HG03575 (cell line): ENCODE results near the gene GGTLC2.
"Not testable (repeated sequence)": the region's sequence is repeated elsewhere in the genome, so short reads cannot be mapped to it uniquely, and the experiment has no call there.

Experiments
- ATAC-seq: cut with Tn5 transposase; IDR thresholded peaks from one replicate; pipeline ENCODE4 v1.9.1; 2021; ENCODE audit not compliant: unreplicated experiment, insufficient number of reproducible peaks, low FRiP score; ENCODE audit errors: extremely low read depth

GGTLC2 gene

DNA sequence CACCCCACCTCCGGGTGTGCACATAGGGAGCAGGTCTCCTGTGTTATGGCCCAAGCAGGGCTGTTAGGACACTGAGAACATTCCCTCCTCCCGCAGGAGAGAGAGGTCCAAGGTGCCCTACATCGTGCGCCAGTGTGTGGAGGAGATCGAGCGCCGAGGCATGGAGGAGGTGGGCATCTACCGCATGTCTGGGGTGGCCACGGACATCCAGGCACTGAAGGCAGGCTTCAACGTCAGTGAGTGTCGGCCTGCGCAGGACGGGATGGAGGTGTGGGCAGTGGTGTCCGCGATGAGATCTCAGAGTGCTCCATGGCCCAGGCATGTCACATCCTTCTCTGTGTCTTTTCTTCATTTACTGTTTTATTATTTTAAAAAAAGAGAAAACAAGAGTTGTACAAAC is 12.2 kb upstream of the GGTLC2 start:
- ATAC-seq: not testable (repeated sequence)

- not testable (repeated sequence) for ATAC-seq
These were observed 10.9 kb upstream of the GGTLC2 start for GRCh38 chr22:22633533-22633932.

- ATAC-seq: not testable (repeated sequence)
These were observed 8.2 kb upstream of the GGTLC2 start for GRCh38 chr22:22636260-22636659.

DNA sequence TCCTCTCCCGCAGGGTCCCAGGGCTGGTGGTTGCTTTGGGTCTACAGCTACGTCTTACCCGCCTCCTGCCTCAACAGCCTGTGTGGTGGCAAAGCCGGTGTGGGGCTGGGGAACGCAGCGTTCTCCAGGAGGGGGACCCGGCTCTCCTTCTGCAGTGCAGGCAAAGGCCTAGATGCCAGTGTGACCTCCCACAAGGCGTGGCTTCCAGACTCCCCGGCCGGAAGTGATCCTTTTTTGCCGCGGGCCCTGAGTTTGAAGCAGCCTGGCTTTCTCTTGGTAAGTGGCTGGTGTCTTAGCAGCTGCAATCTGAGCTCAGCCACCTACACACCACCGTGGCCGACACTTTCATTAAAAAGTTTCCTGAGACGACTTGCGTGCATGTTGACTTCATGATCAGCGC is 6.1 kb upstream of the GGTLC2 start:
- ATAC-seq: not testable (repeated sequence)

DNA sequence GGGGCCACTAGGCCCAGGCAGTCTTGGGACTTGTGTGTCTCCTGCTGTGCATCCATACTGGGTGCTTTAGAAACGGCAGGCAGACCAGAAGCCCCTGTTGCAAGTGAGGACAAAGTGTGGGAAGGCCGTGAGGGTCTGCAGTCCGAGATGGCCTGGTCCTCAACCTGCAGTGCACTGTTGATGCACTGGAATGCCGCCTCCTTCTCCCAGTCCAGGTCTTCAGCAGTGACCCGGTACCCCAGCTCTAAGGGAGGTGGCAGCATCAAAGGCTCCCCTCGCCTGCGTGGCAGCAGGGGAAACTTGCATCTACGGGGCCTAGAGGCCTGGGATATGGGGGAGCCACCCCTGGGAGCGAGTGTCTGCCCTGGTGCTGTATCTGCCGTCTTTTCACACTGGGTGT is 2.2 kb upstream of the GGTLC2 start:
- not testable (repeated sequence) for ATAC-seq

GRCh38 chr22:22645969-22646368 is 1.6 kb downstream of the GGTLC2 start:
- ATAC-seq: not testable (repeated sequence)

DNA sequence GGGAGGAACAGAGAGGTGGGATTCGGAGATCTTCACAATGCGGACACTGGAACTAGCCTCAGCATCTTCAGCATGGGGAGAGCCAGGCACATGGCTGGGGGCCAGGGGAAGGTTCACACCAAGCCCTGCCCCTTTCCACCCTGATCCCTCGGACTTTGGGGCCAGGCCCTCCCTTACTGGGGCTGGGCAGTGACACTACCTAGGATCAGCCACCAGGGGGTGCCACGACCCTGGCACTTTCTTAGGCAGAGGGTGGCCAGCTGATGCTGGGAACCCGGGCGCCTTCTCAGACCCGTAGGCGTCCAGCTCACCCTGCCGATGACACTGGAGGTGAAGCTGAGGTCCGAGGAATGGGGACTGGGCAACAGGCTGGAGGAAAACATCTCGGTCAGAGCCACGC is 3.5 kb downstream of the GGTLC2 start:
- ATAC-seq: not testable (repeated sequence)

- ATAC-seq: not testable (repeated sequence)
These were observed 4.6 kb downstream of the GGTLC2 start for GRCh38 chr22:22648863-22649536.

DNA sequence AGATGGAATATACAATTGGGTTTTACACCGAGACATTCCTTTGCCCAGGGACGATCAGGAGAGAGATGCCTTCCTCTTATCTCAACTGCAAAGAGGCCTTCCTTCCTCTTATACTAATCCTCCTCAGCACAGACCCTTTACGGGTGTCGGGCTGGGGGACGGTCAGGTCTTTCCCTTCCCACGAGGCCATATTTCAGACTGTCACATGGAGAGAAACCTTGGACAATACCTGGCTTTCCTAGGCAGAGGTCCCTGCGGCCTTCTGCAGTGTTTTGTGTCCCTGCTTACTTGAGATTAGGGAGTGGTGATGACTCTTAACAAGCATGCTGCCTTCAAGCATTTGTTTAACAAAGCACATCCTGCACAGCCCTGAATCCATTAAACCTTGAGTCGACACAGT is 5.3 kb downstream of the GGTLC2 start:
- ATAC-seq: not testable (repeated sequence)

- not testable (repeated sequence) for ATAC-seq
These were observed 6.0 kb downstream of the GGTLC2 start for GRCh38 chr22:22650398-22650797.

- not testable (repeated sequence) for ATAC-seq
These were observed 6.5 kb downstream of the GGTLC2 start for GRCh38 chr22:22650803-22651515.

GRCh38 chr22:22651593-22651992 is 7.2 kb downstream of the GGTLC2 start:
- ATAC-seq: not testable (repeated sequence)

DNA sequence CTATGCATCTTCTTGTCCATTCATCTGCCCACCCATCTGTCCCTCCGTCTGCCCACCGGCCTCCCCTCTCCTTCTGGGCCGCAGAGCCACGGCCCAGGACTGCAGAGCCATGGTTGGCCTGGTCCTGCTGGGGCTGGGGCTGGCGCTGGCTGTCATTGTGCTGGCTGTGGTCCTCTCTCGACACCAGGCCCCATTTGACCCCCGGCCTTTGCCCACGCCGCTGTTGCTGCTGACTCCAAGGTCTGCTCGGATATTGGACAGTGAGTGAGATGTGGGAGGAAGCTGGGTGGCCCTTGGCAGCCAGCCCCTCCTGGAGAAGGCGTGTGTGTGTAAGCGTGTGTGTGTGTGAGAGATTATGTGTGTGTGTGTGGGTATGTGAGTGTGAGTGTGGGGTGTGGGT is 7.7 kb downstream of the GGTLC2 start:
- not testable (repeated sequence) for ATAC-seq

GRCh38 chr22:22652573-22652972 is 8.2 kb downstream of the GGTLC2 start:
- ATAC-seq: not testable (repeated sequence)

DNA sequence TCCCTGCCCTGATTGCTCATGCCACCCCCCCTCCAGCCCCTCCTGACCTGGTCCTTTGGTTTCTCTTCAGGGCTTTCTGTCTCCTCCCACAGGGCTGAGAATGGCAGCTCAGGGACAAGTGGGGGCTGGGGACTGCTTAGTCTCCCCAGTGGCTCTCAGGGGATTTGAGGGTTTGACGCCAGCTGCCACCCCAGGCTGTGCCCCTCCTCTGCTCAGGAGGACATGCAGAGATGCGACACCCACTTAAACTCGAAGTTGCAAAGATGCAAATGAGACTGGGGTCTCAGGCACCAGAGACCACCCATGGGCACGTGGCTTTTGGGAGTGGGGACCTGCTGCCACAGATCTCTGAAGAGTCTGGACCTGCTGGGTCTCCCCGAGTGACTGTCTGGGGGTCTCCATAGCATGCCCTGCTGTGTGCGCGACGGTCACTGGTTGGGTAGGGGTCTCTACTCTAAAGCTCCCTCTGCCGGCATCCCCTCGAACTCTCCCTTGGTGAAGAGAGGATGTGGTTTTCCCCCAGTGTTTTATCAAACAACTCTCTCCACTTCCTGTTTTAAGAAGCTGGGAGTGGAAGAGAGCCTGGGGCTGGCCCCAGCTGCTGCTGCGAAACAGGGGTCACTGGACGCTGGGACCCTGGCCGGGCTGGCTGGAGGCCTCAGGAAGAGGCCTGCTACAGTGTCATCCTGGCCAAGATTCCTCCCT is 9.4 kb downstream of the GGTLC2 start:
- ATAC-seq: not testable (repeated sequence)

DNA sequence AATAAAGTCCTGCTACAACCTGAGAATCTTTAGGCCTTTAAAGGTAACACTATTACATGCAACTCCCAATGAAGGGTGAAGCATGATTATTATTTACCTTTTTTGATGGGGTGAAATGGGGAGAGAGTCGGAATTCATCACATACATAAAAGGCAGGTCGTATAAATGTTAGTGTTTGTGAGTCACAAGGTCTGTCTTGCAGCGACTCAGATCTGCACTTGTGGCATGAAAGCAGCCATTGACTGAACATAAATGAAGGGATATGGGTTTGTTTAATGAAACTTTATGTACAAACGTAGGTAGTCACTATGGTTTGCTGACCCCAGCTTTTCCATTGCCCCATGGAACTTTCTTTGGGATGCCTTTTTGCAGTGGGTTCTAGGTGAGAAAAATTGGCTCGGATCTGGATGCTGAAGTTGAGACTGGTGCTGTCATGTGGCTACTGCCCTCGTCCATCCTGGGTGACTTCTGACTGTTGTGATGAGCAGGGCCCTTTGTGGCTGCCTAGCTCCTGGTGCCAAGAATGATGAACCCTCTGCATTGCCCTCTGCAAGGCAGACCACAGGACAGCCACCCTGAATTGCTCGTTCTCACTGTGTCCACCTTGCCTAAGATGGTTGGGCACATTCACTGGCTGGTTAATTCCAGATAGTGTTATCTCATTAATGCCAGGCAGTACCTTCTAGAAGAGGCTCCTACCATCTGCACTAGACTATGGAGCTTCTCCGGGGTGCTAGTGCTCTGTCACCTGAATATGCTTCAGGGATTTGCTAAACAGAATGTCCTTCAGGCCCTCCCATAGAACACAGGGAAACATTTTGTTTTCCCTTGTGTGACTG is 11.3 kb downstream of the GGTLC2 start:
- ATAC-seq: no peak

GRCh38 chr22:22657712-22658111 is 13.3 kb downstream of the GGTLC2 start:
- no peak for ATAC-seq

- no peak for ATAC-seq
These were observed 16.9 kb downstream of the GGTLC2 start for GRCh38 chr22:22661275-22661674.

GRCh38 chr22:22662095-22662494 is 17.7 kb downstream of the GGTLC2 start:
- no peak for ATAC-seq
